Stimulated activated CD4-positive, alpha-beta T cell treated with anti-CD3 and anti-CD28 coated beads, Interleukin-4, amount 100 ng/mL, for 48 hours (primary cell): ENCODE results near the gene GDI1.
A peak's percentile ranks its signal among the peaks of the same experiment; 100 is the strongest.

Source experiments
- DNase-seq, 2 donors: peaks; one replicate each; pipeline ENCODE4 v3.0.0-alpha.2; 2020; ENCODE audit warnings: low read depth in 2 of 2

The GDI1 gene

DNA sequence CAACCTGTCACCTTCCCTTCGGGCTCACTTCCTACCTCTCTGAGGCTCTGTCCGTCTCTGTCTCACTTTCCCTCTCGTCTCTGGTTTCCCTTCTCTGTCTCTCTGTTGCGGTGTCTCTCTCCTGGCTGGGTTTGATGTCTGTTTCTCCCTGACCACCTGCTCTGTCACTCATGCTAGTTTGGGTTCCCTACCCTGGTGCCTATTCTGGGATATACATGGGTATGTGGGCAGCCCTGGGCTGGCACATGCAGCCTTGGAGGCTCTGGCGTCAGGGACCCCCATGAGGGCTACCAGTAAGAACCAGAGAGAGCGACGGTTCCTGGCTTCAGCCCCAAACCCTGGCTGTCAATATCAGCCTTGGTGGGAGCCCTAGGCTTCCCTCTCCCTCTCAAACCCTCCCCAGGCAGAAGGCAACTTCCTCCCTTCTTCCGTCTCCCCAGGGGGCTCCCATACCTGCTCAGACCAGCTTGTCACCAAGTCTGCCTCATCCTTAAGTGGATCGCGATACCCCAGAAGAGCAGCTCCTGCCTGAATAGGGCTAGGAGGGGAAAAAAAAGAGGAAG lies 28.2 kb upstream of the GDI1 start:
- no peak for DNase-seq

DNA sequence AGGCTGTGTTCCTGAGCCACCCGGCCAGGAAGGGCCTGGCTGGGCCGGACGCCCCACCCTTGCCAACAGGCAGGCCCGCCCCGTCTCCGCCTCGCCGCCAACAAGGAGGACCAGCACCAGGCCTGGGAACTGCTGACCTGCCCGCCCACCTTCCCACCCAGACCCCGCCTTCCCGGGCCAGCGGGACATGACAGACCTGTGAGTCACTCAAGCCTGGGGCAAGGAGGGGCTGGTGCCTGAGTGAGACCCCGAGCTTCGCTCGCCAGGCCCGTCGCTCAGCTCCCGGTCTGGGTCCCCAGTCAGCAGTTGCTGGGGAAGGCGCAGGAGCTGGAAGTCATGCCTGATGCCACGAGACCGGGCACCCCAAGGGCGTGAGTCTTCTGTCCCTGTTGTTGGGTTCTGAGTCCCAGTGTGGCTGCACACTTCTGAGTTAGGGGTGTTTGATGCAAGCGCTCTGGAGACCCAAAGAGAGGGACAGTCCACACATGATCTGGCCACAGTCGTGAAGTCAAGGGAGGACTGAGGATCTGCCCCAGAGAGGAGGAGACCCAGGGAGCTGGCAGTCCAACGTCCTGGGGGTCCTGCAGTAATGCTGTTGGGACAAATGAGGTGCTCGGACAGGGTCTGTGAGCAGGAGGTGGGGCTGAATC lies 27.6 kb upstream of the GDI1 start, which contains the start of gene DNASE1L1:
Gene DNASE1L1 (minus strand): TSS at position 33 of the 650 bp plus-strand sequence. CDS start 3,686 bp downstream, outside the sequence.
- no peak for DNase-seq

GRCh38 chrX:154411981-154412340 lies 25.0 kb upstream of the GDI1 start:
- DNase-seq: peak in 1 of 2 donors; percentile 42

GRCh38 chrX:154412468-154412867 lies 24.5 kb upstream of the GDI1 start:
- DNase-seq: no peak

- no peak for DNase-seq
Observed at GRCh38 chrX:154413142-154413541, 23.8 kb upstream of the GDI1 start.

DNA sequence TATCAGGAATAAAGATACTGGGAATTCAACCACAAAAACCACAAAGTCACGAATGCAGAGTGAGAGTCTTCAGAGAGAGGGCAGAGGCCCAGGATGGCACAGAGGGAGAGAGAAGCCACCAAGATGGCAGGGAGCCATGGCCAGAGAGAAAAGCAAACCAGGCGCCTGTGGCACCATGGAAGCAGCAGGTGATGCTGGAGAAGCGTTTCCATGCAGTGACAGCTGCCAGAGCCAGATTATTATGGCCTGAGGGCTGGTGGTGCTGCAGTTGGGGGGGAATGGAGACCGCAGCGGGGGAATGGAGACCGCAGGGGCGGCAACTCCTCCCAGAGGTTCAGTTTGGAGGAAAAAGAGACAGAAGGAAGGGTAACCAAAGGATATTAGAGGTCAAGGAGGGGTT lies 19.8 kb upstream of the GDI1 start:
- no peak for DNase-seq

DNA sequence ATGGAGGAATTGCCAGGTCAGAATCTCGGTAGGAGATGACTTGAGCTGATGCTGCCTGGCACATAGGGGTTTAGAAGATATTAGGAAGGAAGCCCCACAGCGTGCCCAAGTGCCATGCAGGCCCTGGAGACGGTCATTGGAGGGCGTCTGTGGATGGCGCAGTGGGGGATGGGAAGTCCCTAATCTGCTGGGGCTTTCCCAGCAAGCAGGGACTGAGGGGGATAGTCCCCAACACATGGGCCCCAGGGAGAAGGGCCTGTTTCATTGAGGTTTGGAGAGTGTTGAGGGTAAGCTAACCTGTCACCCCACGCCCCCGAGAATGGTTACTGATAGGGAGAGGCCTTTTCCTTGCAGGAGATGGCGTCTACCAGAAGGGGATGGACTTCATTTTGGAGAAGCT lies 17.8 kb upstream of the GDI1 start:
- no peak for DNase-seq

- DNase-seq: no peak
Observed at GRCh38 chrX:154419688-154420401, 17.1 kb upstream of the GDI1 start.

DNA sequence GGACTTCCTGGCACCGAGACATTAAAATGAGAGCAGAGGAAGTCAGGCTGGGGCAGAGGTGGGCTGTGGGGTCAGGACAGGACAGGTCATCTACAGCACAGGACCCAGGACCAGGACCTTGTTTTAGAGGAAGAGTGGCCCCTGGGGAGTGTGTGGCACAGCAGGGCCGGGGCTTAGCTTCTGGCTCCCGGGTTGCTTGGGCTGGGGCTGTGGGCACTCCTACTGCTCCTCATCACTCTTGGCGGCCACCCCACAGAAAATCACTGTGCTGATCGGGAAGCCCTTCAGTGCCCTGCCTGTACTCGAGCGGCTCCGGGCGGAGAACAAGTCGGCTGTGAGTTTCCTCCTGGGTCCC lies 16.6 kb upstream of the GDI1 start:
- DNase-seq: no peak

GRCh38 chrX:154426916-154427770 lies 9.8 kb upstream of the GDI1 start:
- DNase-seq: no peak

- peak; percentile 78 to 84 for DNase-seq
Observed at GRCh38 chrX:154428176-154429171, 8.5 kb upstream of the GDI1 start, which contains the start of gene ATP6AP1. Gene ATP6AP1 (plus strand): TSS chrX:154428677. CDS start chrX:154428693, 16 bp downstream.

DNA sequence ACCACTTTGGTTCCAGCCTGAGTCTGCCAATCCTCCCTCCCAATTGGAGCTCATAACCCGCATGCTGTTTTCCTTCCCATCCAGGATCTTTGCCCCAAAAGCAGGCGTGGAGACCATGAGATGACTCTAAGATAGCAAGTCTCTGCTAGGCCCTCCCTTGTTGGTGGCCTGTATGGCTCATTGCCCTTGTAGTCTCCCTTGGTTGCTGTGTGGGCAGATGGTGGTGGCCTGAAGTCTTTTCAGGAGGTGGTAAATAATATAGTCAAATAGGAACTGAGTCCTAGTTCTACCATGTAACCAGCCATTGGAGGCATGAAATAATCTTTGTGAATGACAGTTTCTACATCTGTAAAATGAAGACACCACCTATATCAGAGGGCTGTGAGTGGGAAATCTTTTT lies 7.2 kb upstream of the GDI1 start:
- DNase-seq: no peak

DNA sequence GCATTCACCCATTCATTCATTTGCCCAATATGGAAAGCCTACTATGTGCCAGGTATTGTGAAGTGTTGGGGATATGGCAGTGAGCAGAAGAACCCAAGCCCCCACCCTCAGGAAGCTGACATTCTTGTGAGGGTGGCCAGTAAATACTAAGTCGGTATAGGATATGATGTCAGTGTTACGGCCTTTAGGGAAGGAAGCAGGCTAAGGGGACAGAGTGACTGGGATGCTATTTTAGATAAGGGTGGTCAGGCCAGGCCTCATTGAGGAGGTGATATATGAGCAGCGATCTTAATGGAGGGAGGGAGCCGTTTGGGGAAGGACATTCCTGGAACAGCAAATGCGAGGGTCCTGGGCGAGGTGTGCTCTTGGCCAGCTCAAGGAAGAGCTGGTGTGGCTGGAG lies 6.5 kb upstream of the GDI1 start:
- DNase-seq: no peak

- no peak for DNase-seq
Observed at GRCh38 chrX:154430916-154431315, 6.0 kb upstream of the GDI1 start.

DNA sequence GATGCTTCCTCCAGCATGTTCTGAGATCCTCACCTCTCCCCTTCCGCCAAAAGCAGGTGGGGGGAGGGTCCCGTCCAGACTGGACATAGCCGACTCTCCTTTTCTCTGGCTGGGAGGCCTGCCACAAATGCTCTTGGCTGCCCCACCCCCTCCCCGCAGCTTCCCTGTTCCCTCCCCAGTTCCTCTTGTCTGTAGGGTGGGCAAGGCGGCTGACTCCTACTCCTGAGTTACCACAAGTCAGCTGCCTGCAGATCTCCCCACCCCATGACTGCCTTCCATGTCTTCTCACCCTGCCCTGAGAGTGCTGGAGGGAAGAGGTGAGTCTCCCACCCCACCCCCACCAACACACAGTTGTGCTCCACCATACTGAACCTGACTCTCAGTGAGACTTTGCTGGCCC lies 5.6 kb upstream of the GDI1 start:
- no peak for DNase-seq

DNA sequence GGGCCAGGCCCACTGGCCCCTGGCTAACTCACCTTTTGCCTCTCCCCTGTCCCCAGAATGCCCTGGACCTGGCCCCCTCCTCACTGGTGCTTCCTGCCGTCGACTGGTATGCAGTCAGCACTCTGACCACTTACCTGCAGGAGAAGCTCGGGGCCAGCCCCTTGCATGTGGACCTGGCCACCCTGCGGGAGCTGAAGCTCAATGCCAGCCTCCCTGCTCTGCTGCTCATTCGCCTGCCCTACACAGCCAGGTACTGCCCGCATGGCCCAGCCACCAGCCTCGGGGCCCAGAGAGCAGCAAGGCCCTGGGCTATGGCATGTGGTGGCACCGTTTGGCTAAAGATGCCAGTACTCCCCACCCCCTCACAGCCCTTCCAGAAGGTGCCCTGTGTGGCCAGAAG lies 4.7 kb upstream of the GDI1 start:
- no peak for DNase-seq

GRCh38 chrX:154433605-154434004 lies 3.3 kb upstream of the GDI1 start:
- DNase-seq: no peak

GRCh38 chrX:154434394-154435168 lies 2.4 kb upstream of the GDI1 start:
- DNase-seq: no peak

DNA sequence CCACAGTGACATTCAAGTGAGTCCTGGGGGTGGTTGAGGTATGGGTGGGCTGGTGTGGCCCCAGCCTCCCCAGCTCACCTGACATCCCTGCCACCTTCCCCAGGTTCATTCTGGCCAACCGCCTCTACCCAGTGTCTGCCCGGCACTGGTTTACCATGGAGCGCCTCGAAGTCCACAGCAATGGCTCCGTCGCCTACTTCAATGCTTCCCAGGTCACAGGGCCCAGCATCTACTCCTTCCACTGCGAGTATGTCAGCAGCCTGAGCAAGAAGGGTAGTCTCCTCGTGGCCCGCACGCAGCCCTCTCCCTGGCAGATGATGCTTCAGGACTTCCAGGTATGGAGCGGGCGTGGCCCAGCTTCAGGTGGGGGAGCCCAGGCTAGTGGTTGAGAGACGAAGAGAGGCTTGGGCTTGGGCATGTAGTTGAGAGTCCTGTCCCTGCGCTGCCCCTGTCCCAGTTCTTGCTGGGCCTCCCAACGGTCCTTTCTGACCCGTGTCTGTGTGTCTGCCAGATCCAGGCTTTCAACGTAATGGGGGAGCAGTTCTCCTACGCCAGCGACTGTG lies 1.7 kb upstream of the GDI1 start:
- DNase-seq: no peak
